HG02973 (cell line): Measurements from ENCODE around the gene HAPLN1.

ENCODE experiments used
- ATAC-seq: cut with Tn5 transposase; IDR thresholded peaks from one replicate; pipeline ENCODE4 v1.9.1; 2021; ENCODE audit warnings: moderate library complexity; ENCODE audit not compliant: unreplicated experiment

HAPLN1 gene

GRCh38 chr5:83653669-83654068, 67.0 kb downstream of the HAPLN1 start:
- peak; percentile 68 for ATAC-seq

- ATAC-seq = no peak
Observed at GRCh38 chr5:83645936-83646335, 74.7 kb downstream of the HAPLN1 start.

GRCh38 chr5:83644301-83644700, 76.4 kb downstream of the HAPLN1 start:
- ATAC-seq = no peak

GRCh38 chr5:83641946-83642345, 78.7 kb downstream of the HAPLN1 start:
- ATAC-seq = no peak

- ATAC-seq = no peak
Observed at GRCh38 chr5:83639911-83640310, 80.7 kb downstream of the HAPLN1 start.

- no peak for ATAC-seq
Observed at GRCh38 chr5:83636156-83636555, 84.5 kb downstream of the HAPLN1 start.

- no peak for ATAC-seq
Observed at GRCh38 chr5:83633285-83633684, 87.4 kb downstream of the HAPLN1 start.

- no peak for ATAC-seq
Observed at GRCh38 chr5:83632874-83633273, 87.8 kb downstream of the HAPLN1 start.

- no peak for ATAC-seq
Observed at GRCh38 chr5:83628360-83628759, 92.3 kb downstream of the HAPLN1 start.

GRCh38 chr5:83614841-83615240, 105.8 kb downstream of the HAPLN1 start:
- ATAC-seq = no peak

- ATAC-seq = no peak
Observed at GRCh38 chr5:83608122-83608521, 112.5 kb downstream of the HAPLN1 start.

GRCh38 chr5:83595217-83595616, 125.4 kb downstream of the HAPLN1 start:
- no peak for ATAC-seq

- ATAC-seq = no peak
Observed at GRCh38 chr5:83590966-83591365, 129.7 kb downstream of the HAPLN1 start.

- no peak for ATAC-seq
Observed at GRCh38 chr5:83589786-83590185, 130.9 kb downstream of the HAPLN1 start.
